Myocyte (in vitro differentiated cells): ENCODE results near the gene CCBE1. TPM values are rescaled to one million over a fixed set of nuclear protein-coding genes. Genes with fewer than 3 reads are reported as not detected.
"Not testable (repeated sequence)": the region's sequence is repeated elsewhere in the genome, so short reads cannot be mapped to it uniquely, and the experiment has no call there.

Experiments used
- DNase-seq: peaks from one replicate; pipeline ENCODE4 v3.0.0-alpha.2; 2012; ENCODE audit warnings: low read depth
- total RNA-seq: library from RNA; depleted of rRNA; stranded (reverse); fragments of >200 nt; gene quantifications from 2 replicates; pipeline ENCODE4 v1.2.3, GENCODE V29; 2014

CCBE1 gene
- total RNA-seq, 1 donor from 2014 or later: 8.6 TPM

GRCh38 chr18:59715966-59716369, 18.7 kb upstream of the CCBE1 start:
- DNase-seq: peak; percentile 63

DNA sequence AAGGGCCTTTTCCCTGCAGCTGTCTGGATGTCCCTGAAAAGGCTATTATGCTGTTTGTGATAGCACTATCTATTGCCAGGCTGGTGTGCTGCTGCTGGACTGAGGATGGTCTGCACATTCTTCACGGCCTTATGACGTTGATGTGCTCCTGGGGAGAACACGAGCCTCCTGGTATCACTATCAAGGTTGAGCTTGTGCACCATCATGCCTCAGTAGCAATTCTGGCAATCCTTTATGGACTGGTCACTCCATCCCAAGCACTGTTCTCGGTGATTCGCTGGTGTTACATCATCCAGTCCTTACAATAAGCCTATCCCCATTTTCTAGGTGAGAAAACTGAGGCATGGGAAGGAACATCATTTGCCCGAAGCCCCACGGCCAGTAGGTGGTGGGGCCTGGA, 18.2 kb upstream of the CCBE1 start:
- no peak for DNase-seq

DNA sequence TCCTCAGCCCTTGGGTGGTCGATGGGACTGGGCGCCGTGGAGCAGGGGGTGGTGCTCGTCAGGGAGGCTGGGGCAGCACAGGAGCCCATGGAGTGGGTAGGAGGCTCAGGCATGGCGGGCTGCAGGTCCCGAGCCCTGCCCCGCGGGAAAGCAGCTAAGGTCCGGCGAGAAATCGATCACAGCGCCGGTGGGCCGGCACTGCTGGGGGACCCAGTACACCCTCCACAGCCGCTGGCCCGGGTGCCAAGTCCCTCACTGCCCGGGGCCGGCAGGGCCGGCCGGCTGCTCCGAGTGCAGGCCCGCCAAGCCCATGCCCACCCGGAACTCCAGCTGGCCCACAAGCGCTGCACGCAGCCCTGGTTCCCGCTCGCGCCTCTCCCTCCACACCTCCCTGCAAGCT, 16.9 kb upstream of the CCBE1 start:
- not testable (repeated sequence) for DNase-seq

DNA sequence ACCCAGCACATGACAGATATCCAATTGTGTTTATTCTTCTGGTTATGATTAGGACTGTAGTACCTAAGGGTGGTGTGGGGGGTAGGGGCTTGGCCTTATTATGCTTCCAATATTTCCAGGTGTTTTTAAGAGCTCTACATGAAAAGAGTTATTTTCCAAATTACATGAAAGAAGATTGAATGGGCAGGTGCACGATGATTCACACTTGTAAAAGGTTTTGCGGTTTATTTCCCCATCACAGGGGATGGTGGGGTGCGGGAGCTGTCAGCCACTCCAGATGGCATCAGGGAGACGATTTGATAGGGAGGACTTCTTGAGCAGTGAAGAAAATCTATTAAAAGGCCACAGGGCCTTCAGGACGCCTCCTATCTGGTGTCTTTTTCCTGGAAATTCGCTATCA, 15.1 kb upstream of the CCBE1 start:
- DNase-seq: no peak

DNA sequence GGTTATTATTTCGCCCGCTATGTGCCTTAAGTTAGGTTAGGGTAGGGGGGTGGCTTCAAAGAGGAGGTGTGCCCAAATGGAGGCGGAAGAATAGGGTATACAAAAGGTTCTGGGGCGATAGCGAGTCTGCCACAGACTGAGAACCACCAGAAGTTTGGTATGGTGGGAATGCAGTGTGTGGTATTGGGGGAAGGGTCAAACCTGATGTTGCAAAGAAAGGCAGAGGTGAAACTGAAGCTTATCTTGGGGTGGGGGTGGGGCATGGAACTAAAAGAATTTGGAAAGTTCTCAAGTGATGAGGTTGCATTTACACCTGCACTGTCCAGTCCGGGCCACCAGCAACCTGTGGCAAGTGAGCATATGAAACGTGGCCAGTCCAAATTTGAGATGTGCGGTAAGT, 11.8 kb upstream of the CCBE1 start:
- no peak for DNase-seq

DNA sequence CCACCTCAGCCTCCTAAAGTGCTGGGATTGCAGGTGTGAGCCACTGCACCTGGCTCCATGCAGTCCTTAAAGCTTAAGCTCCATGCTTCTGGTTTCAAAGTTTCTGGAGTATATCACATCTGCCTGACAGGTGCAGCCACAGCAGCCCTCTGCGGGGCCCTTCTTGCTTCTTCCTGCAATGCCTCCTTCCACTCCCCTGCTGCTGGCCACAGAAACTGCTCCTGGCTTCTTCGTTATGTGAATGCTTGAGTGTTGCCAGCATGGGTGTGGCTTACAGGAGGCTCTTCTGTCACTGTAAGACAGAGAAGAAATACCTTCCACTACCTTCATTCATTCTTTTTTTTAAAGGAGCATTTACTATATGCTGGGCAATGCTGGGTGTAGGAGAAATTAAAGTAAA, 10.1 kb upstream of the CCBE1 start:
- no peak for DNase-seq

- no peak for DNase-seq
Measured at GRCh38 chr18:59706499-59706898, 9.3 kb upstream of the CCBE1 start.

GRCh38 chr18:59705145-59705544, 7.9 kb upstream of the CCBE1 start:
- no peak for DNase-seq

DNA sequence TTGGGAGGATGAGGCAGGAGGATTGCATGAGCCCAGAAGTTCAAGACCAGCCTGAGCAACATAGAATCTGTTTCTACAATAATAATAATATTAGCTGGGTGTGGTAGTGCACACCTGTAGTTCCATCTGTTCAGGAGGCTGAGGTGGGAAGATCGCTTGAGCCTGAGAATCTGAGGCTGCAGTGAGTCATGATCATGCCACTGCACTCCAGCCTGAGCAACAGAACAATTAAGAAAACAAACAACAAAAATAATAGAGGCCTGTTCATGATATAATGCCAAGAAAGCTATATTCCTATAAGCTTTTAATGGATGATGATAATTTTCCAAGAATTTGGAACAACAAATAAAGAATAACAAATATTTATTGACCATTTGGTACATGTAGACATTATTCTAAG, 6.9 kb upstream of the CCBE1 start:
- DNase-seq: no peak

- DNase-seq: no peak
Measured at GRCh38 chr18:59701272-59701671, 4.0 kb upstream of the CCBE1 start.

DNA sequence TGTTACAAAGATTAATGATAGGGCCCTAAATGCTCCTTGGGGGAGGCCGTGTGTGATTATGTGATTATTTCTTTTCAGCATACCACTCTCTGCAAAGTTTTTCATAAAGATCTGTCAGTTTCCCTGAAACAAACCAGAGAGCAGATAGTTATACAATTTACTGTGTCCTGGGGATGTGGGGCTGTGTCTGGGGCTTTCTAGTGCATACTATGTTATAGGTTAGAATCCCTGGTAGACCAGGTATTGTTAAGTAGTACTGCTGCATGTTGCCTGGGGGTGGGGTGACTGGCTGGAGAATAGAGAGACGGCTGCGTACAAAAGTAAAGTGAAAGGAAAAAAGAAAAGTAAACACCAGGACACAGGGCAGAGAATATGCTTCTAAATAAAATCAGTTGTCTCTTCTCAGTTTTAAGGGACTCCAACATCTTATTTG, 3.3 kb upstream of the CCBE1 start:
- DNase-seq: no peak

DNA sequence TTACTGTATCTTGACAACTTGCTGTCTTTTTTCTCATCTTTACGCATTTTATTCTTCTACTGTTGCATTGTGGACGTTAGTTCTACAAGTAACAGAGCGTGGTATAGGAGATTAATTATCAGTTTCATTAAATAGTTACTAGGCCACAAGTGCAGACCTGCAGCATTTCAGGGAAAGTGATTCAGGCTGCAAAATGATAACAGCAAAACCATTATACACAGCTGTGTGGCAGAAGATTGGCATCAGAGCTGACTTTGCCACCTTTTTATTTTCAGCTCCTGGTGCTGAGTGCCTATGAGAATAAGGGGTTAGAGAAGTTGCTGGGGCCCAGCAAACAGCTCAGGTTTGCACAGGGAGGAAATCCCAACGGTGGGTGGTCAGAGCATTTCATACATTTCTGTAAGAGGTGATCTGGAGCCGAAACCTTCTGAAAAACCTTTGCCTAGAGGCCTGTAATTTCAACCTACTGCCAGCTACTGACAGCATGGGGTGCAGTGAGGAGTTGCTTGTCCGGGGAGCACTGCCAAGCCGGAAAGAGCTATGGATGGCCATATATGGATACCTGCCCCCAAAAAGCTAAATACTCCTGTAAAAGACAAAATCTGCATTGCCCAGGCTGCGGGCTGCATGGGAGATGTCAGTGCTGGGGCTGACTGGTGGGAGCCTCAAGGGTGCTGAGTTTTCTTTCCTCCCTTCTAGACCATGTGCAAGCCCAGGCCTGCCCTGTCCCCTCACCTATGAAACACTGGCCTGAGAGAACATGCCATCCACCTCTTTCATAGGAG, 2.7 kb upstream of the CCBE1 start:
- DNase-seq: peak; percentile 38

DNA sequence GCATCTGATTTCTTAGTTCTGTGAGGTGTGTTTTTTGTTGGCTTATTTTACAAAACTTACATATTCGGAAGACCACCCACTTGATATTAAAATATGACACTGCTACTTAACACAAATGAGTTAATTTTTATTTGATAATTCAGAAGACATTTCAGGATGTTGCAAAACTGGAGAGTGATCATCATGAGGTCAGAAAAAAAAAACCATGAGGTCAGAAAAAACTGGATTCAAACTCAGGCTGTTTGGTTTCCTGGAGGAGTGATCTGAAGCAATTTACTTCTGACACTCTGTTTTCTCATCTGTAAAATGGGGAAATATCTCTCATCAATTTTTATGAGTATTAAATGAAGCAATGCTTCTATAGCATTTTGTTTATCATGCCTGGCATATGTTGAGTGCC, 1.8 kb upstream of the CCBE1 start:
- no peak for DNase-seq

DNA sequence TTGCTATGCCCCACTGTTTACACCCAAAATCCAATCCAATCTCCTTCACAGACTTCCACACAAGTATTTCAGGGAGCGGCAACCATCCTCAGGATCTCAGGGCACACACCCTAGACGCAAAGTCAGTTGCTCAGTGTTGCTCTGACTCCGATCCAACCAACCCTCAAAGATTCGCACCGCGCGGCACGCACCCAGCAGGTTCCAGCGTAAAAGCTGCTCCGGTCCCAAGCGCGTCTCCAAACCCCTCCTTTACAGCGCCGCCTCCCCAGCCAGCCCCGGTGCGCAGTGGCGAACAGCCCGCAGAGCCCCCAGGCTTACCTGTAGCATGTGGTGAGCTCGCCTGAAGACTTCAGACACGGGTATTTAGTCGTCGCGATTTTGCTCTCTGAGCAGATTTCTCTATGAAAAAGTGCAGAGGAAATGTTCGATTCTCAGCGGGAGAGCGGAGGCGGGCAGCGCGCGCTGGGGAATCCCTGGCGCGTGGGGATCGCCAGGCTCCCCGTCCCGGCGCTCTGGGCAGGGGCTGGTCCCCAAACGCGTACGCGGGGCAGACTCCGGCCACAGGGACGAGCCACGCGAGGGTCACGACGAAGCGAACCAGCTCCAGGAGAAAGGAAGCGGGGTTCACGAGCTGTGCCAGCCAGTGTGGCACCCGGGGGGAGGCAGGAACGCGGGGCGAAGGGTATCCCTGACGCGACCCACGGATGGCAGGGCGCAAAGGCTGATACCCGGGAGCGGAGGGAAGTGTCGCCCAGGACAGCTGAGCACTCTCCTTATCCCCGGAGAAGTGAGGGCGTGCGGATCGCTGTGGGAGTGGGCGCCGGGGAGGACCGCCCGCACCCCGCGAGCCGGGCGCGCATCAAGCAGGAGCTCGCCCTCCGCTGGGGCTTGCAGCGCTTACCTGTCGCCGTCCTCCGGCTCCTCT, 650 bp downstream of the CCBE1 start:
- peak; percentile 65 for DNase-seq

DNA sequence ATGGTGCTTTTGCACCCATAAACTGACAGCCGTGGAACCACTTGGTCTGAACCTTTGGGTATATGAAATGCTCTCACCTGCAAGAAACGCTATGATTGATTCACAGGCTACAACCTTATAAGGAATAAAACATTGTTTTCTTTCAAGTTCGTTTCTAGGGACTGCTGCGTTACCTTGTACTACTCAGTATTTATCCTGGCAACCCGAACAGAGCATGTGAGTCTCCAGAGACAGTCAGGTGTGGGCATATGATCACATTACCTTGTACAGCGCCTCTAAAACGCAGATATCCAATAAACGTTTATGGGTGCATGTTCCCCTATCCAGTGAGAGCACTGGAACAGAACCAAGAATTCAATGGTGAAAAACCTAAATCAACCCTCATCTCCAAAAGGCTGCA, 1.7 kb downstream of the CCBE1 start:
- no peak for DNase-seq

GRCh38 chr18:59694824-59695223, 2.4 kb downstream of the CCBE1 start:
- DNase-seq: no peak

- DNase-seq: no peak
Measured at GRCh38 chr18:59691996-59692395, 5.2 kb downstream of the CCBE1 start.

- DNase-seq: no peak
Measured at GRCh38 chr18:59690996-59691395, 6.2 kb downstream of the CCBE1 start.

GRCh38 chr18:59690186-59690982, 6.8 kb downstream of the CCBE1 start:
- peak; percentile 88 for DNase-seq

DNA sequence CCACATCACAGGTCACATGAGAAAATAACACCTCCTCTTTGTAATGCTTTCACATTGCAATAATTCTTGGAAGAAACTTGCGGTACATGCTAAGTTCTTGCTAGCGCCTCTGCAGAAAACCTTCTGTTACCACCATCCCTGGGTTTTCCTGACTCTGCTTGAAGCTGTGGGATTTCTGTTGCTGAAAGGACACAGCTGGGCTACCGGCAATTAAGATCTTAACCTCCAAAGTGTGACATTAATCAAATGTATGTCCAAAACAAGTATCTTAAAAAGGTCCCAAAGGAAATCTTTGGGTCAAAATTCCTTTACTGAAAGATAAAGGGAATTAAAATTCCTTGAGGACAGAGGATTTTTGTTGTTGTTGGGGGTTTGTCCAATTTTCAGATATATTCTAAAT, 7.5 kb downstream of the CCBE1 start:
- DNase-seq: no peak

- no peak for DNase-seq
Measured at GRCh38 chr18:59686260-59686659, 11.0 kb downstream of the CCBE1 start.

DNA sequence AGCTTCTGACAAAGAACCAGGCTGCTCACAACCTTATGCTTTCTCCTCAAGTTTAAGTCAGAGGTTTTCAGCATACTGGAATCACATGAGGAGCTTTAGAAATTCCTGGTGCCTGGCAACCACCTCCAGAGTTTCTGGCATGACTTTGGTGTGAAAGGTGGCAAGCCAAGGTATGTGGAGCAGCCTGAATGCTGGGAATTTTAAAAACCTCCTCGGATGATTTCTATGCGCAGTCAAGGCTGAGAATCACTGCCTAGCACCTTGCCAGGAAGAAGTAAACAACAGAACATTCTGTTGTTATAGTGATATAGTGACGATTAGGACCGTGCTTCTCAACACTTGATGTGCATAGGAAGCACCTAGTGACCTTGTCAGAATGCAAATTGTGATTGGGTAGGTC, 11.7 kb downstream of the CCBE1 start:
- no peak for DNase-seq
